SIG-M5 treated with dmso at 0.1 percent for 504 hours (cell line): ENCODE results near the gene USP2.
A peak's percentile ranks its signal among the peaks of the same experiment; 100 is the strongest.

ENCODE experiments used
- DNase-seq: peaks from one replicate; lab custom pipeline; 2025; ENCODE audit not compliant: unreplicated experiment; lab: John Stamatoyannopoulos, UW

The USP2 gene

GRCh38 chr11:119377112-119377901, 4.2 kb downstream of the USP2 start:
- DNase-seq: no peak

DNA sequence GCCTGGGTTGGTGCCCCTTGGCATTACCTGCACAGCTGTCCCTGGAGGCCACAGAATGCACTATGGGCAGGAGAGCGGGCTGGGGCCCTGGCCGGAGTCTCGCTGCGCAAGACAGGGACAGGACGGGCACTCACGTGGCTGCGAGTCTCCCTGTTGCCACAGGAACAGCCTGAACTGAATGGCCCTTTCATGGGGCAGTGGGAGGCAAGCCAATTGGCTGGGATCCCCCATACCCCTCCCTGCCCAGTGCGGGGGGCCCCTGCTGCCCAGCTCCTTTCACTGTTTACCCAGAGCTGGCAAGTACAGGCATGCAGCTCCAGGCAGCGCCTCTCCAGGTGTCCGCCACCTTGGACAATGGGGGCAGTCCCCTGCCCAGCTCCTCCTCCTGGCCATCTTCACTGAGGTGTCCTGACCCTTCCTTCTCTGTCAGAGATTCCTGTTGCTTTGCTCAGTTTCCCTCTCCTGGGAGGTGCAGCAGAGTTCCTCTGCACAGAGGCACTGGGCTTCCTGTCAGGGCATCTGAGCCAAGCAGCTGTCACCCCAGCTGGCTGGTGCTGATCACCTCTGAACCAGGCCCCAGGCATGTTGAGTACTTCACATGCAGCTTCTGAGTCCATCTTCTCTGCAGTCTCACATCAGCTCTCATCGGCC, 5.2 kb downstream of the USP2 start:
- DNase-seq: no peak

- DNase-seq: no peak
These were observed 5.9 kb downstream of the USP2 start for GRCh38 chr11:119375337-119376196.

GRCh38 chr11:119374632-119375336, 6.7 kb downstream of the USP2 start:
- no peak for DNase-seq

DNA sequence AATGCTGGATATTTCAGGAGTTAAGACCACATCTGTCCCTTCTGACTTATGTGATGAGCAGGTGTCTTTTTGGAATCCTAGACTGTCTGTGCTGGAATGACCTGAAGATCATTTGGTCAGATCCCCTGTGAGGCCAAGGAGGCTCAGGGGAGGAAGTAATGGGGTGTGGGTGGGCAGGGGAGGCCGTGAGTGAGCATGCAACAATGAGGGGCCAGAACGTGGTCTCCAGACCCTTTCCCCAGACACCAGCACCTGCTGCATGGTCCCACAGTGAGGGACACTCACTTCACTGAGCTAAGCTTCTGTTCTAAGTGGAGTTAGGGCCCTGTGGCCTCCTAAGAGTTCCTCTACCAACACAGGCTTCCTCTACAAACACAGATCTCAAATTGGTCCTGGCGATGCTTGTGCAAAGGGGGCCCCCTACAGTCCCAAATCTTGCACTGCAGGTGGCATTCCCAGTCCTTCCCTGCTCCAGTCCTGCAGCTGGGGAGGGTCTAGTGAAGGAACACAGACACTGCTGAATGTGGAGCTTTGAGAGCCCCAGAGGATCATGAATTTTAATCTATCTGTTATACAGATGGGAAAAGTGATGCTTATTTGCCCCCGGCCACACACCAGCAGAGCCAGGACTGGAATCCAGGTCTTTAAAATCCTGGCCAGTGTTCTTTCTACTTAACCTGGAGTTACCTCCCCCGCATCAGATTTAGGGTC, 7.4 kb downstream of the USP2 start:
- DNase-seq: peak; percentile 64

- DNase-seq: no peak
These were observed 8.2 kb downstream of the USP2 start for GRCh38 chr11:119373059-119373920.

- no peak for DNase-seq
These were observed 9.0 kb downstream of the USP2 start for GRCh38 chr11:119372260-119373058.

DNA sequence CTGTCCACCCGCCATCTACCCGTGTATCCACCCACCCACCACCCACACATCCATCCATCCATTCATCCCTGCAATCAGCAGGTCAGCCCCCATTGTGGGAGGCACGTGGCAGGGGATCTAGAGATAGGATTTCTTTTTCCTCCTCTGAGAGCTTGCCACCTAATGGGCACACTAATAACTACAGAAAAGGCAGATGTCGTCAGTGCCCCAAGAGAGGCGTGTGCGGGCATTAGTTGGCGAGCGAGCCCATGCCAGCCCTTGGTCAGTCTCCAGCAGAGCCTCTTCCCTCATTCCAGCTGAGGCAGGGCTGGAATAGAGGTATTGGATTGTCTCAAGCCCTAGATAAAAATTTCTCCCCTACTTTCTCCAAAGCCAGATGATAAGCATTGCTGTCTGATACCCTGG, 9.7 kb downstream of the USP2 start:
- peak; percentile 40 for DNase-seq

DNA sequence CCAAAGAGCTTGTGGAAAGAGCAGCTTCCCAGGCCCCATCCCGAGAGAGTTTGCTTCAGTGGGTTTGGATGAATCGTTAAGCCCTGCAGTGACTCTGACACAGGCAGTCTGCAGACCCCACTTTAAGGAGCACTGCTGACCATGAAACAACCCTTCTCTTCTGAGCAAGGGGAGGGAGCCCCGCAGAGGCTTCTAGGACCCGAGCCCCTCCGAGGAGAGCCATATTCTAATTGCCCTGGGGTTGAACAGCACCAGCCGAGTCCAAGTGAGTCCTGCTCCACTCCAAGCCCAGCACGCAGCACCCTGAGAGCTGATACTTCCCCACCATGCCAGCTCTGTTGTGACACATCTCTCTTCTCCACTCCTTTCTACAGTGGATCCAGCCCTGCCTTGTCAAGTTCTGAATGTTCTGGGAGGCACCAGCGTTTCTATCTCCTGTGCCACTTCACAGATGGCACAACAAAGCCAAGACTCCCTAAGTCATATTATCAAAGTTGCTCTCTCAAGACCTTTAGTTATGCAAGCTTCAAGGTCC, 10.4 kb downstream of the USP2 start:
- no peak for DNase-seq

DNA sequence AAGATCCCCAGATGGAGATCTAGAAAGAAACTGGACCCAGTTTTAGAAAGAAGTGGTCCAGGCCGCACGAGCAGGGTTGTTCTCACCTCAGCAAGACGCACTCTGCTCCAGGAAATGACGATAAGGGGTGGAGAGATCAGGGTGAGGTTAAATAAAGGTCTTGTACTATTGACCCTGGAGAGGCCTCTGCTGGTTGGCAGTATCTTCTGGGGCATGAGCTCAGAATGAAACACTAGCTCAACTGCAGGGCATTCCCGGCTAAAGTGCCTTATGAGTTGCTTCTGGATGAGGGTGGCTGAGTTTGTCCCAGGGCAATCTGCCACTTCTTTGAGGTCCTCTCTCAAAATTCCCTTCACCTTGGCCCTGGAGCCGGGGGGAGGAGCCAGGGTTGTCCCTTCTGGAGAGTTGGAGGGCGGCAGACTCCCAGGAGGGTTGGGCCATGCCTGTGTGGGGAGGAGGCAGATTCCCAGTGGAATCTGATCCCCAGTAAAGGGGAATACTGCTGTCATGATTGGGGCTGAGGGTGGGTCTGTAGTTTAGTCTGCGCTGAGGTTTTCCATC, 10.9 kb downstream of the USP2 start:
- no peak for DNase-seq

GRCh38 chr11:119369132-119369925, 12.2 kb downstream of the USP2 start:
- DNase-seq: no peak

- no peak for DNase-seq
These were observed 13.1 kb downstream of the USP2 start for GRCh38 chr11:119368121-119369034.

DNA sequence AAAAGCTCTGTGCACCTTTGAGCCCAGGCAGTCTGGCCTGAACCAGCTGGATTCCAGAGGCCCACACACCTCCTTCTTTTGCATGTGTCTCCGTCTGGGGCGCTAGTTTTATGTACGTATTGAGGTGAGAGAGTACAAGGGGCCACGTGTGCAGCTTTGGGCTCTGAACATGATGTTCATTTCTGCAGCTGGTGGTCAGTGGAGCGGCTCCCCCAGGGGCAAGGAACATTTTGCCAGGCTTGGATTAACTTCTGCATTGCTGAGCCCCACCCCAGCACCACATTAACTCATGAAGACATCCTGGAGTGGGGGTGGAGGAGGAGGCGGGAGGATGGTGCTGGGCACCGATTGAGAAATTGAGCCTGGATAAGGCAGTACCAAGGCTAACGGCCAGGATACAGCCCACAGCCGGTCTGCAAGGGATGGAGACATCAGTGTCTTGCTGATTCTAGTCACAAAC, 13.8 kb downstream of the USP2 start:
- DNase-seq: peak; percentile 72

DNA sequence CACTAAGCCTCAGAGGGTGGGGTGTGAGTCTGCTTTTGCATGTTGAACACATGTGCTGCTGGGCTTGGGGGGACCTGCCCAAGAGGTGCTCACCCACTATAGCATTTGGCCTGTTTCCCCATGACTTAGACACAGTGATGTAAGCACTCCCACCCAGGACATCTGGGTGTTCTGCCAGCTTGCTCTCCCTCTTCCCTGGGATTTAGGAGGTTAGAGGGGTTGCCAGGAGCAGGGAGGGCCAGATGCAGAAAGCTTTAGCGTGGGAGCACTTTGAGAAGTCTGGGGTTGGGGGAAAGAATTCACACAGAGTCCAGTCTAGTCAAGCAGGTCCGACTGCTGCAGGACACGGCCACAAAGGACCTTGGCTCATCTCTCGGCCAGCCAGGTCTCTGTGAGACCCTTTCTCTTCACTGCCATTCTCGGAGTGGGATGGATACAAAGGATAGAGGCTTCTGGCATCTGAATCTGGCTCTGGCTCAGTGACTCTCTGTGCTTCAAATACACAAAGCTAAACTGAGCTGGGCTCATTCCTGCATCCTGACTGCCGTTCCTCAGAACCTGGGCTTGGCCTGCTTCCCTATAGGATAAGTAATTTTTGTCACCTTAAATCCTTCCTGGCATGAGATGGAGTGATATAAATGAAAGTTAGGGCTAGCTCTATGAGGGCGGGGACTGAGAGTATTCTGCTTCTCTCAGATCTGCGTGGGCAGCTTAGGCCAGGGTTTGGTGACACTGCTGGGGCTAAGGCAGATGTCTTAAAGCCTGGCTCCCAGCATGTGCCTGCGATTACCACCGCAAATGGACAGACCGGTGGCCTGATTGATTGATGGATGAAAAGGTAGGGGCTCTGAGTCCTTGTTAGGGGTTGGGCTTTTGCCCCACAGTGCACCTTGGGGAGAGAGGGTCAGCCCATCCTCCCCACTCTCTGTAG, 14.5 kb downstream of the USP2 start:
- no peak for DNase-seq

- DNase-seq: peak; percentile 36
These were observed 16.4 kb downstream of the USP2 start for GRCh38 chr11:119365071-119365591.
